RWPE1 (cell line): ENCODE data around the gene HNF4A.

ENCODE experiments used
- CTCF ChIA-PET: fragments of 350-600 bp; sonication (Branson Sonifier 250); formaldehyde crosslinking; extraction: SDS; loops from one replicate; lab custom pipeline; 2021; lab: Yijun Ruan, JAX
- POLR2A ChIA-PET: fragments of 400-600 bp; formaldehyde crosslinking; extraction: SDS; loops from one replicate; lab custom pipeline; 2020; ENCODE audit warnings: antibody characterized with exemption; ENCODE audit not compliant: low non-redundant PET; lab: Yijun Ruan, JAX
- DNase-seq: peaks from one replicate; pipeline ENCODE4 v3.0.0; 2012; ENCODE audit warnings: low spot score
- H3K27ac ChIP-seq: fragments of 450-650 bp; 2 replicates; pipeline ENCODE4 v1.5.1; 2017
- CTCF ChIP-seq: fragments of 450-650 bp; conservative IDR thresholded peaks from 2 replicates; pipeline ENCODE4 v1.5.1; 2017; ENCODE audit warnings: low read depth, mild to moderate bottlenecking

The HNF4A gene

GRCh38 chr20:44481719-44482416, 126.4 kb downstream of the HNF4A start:
- no peak overlapping the region for H3K27ac ChIP-seq
- ChIA-PET POLR2A (no interaction called here), CTCF (no interaction called here)
- DNase-seq: no peak
- no peak for TF ChIP-seq CTCF

- DNase-seq: no peak
- ChIA-PET POLR2A (no interaction called here), CTCF (interaction anchor here (1.2 to 1.4 kb wide), 3 partner anchors 11 to 126 kb away, joined by 3 to 4 read pairs (median 3); no protein-coding TSS in a partner anchor)
- TF ChIP-seq CTCF: no peak
- H3K27ac ChIP-seq: no peak overlapping the region
Measured at GRCh38 chr20:44483112-44483511, 127.6 kb downstream of the HNF4A start.
